ENCODE results near the gene TCOF1.

Gene TCOF1

DNA sequence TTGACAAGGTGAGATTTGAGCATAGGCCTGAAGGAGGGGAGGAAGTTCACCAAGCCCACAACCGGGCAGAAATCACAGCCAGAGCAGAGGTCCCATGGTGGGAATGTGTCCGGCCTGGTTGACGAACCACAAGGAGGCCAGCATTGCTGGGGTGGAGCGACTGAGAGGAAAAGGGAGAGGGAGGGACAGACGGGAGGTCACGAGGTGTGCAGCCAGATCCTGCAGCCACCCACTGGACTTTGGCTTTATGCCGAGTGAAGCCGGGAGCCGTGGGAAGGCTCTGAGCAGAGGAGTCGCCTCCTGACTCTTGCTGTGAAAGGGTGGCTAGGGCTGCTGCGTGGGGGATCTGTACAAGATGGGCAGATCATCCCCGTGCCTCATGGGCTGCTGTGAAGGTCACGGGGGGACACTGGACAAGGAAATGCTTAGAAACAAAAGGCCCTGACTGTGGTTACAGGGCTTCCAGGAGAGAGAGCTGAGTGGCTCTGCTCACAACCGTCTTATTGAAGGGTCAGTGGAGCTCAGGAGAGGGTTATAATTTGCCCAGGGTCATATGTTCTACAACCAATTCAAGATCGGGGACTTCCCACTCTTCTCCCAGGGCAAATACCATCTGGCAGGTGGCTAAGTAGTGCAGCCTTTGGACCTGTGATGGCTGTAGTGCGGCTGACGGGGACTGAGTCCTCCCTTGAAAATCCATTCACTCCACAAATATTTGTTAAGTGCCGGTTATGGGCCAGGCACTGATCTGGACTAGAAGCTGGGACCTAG is 70.8 kb downstream of the TCOF1 start:
- DNase-seq (ENCODE audit: low read depth, low spot score) = peak; percentile 70

DNA sequence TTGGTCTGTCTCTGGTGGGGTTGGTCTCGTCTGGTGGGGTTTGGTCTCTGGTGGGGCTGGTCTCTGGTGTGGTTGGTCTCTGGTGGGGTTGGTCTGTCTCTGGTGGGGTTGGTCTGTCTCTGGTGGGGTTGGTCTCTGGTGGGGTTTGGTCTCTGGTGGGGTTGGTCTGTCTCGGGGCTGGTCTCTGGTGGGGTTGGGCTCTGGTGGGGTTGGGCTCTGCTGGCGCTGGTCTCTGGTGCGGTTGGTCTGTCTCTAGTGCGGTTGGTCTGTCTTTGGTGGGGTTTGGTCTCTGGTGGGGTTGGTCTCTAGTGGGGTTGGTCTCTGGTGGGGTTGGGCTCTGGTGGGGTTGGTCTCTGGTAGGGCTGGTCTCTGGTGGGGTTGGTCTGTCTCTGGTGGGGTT is 71.5 kb downstream of the TCOF1 start:
- DNase-seq (ENCODE audit: low read depth, low spot score) = no peak

GRCh38 chr5:150429410-150429873 is 71.9 kb downstream of the TCOF1 start:
- DNase-seq (ENCODE audit: low read depth, low spot score) = no peak

GRCh38 chr5:150431048-150431447 is 73.6 kb downstream of the TCOF1 start:
- no peak for DNase-seq (ENCODE audit: low read depth, low spot score)

DNA sequence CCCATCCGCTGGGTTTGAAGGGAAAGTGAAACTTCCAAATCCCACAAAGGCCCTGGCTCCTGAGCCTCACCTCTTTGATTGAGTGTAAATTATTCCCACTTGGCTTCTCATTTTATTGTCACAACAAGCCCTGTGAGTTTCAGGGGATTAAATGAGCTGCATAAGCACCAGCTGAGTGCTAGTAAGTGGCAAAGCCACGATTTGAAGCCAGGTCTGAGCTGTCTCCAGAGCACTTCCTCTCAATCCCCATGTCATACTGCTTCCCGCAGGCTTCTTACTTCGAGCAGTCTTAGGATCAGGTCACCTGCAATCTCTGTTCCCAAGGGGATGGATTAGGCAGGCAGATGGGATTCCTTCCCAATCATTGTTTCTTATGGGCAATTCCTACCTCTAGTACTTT is 74.1 kb downstream of the TCOF1 start:
- no peak for DNase-seq (ENCODE audit: low read depth, low spot score)

DNA sequence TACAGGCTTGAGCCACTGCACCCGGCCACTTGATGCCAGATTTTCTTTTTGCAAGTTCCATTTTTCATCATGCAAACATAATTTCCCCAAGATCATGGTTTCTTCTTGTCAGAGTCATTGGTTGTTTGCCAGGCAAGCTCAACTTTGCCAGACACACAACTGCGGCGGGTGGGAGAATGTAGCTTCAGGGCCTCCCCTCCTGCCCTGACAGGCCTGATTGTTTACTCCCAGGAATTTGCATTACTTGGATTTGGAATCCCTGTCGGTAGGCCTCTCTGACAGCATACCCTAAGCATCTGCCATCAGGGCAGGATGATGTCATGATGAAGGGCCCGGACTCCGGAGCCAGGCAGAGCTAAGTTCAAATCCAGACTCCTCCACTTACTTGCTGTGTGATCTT is 77.0 kb downstream of the TCOF1 start:
- DNase-seq (ENCODE audit: low read depth, low spot score) = no peak

DNA sequence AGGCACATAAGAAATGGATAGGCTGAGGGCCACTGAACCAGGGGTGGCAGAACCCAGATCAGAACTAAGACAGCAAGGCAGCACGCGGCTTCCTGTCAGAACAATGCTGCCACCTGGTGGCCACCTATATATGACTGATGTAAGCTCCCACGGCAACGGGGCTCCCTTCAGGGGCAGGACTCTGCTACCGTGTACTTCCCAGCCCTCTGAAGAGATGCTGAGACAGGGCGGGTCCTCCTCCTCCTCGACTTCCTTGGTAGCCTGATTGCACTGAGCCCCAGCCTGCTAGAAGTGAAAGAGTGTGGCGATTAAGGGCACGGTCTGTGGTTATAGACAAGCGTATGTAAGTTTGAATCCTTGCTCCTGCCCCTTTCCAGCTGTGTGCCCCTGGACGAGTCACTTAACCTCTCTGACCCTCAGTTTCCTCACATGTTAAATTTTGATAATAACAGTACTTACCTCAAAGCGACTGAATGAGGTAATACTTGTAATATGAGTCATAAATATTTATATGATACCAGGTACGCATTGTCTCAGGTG is 78.7 kb downstream of the TCOF1 start:
- DNase-seq (ENCODE audit: low read depth, low spot score) = peak; percentile 80

DNA sequence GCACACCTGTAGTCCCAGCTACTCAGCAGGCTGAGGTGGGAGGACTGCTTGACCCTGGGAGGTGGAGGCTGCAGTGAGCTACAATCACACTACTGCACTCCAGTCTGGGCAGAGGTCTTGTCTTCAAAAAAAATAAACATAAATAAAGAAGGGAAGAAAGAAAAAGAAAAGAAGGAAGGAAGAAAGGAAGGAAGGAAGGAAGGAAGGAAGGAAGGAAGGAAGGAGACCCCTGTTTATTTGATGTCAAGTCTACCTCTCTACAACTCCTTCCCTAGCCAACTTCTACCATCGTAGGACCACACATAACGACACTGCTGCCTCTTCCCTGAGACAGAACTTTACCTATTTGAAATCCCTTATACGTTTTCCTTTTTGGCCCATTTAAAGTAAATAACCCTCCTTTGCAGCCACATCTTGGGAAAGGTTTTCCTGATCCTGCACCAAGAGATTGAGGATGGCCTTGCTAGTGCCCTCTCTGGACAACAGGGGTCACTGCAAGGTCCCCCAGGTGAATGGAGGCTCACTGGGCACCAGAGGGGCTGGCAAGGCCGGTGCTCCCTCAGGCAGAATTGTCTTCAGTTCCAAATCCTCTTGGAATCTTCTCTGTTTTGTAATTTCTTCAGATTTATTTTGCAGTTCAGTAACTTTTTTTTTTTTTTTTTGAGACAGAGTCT is 81.5 kb downstream of the TCOF1 start:
- no peak for DNase-seq (ENCODE audit: low read depth, low spot score)

- no peak for DNase-seq (ENCODE audit: low read depth, low spot score)
These were observed 83.7 kb downstream of the TCOF1 start for GRCh38 chr5:150440948-150441812.

GRCh38 chr5:150441813-150442698 is 84.6 kb downstream of the TCOF1 start:
- DNase-seq (ENCODE audit: low read depth, low spot score) = no peak

- DNase-seq (ENCODE audit: low read depth, low spot score) = no peak
These were observed 85.2 kb downstream of the TCOF1 start for GRCh38 chr5:150442699-150443080.

- no peak for DNase-seq (ENCODE audit: low read depth, low spot score)
These were observed 86.0 kb downstream of the TCOF1 start for GRCh38 chr5:150443242-150444075.

DNA sequence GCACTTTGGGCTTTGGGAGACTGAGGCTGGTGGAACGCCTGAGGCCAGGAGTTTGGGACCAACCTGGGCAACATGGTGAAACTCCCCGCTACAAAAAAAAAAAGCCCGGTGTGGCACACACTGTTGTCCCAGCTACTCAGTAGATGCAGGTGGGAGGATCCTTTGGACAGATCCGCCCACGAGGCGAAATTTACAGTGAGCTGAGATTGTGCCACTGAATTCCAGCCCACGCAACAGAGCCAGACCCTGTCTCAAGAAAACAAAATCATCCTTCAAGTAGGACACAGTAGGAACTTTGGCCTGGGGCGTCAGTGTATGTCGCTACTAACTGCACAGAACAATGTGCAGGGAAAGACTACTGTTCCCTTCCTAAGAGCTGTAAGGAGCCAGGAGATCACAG is 87.3 kb downstream of the TCOF1 start:
- no peak for DNase-seq (ENCODE audit: low read depth, low spot score)

- no peak for DNase-seq (ENCODE audit: low read depth, low spot score)
These were observed 88.6 kb downstream of the TCOF1 start for GRCh38 chr5:150446088-150446487.

DNA sequence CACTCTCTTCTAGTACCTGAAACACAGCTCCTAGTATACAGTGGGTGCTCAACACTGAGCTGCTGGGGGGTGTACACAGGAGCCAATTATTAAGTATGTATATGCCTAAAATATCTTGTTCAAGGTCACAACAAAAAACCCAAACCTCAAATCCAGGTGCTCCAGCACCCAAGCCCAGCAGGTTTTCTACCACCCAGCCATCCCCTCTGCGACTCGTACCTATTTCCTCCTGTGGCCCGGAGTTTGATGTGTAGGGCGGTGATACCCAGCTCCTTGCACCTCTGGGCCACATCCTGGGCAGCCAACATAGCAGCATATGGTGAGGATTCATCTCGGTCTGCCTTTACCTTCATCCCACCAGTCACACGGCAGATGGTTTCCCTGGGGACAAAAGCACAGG is 89.1 kb downstream of the TCOF1 start:
- DNase-seq (ENCODE audit: low read depth, low spot score) = no peak

GRCh38 chr5:150447188-150447587 is 89.7 kb downstream of the TCOF1 start:
- no peak for DNase-seq (ENCODE audit: low read depth, low spot score)

GRCh38 chr5:150448334-150448733 is 90.8 kb downstream of the TCOF1 start:
- no peak for DNase-seq (ENCODE audit: low read depth, low spot score)

GRCh38 chr5:150448952-150449516 is 91.5 kb downstream of the TCOF1 start:
- DNase-seq (ENCODE audit: low read depth, low spot score) = no peak
